AG08395 (cell line): ENCODE data around the gene APBA2.

Experiments
- DNase-seq: peaks from one replicate; pipeline ENCODE4 v3.0.0; 2012; ENCODE audit warnings: mixed read lengths, low spot score

Gene APBA2

DNA sequence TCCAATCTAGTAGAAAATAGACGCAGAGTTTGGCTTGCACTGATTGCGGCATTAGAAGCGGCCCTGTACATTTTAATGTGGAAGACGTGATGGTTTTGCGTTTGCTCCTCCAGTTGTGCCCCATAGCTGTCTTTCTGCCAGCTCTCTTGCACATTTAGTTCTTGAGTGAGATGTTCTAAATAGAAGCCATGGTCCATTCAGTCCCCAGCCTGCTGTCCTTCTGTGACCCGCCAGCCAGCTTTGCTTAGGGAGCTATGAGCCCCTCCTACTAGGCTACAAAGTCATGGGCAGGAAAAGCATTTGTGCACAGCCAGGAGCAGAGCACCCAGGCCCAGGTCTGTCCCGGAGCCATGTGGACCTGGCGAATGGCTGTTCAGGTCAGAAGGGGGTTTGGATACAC is 50.3 kb downstream of the APBA2 start:
- no peak for DNase-seq

GRCh38 chr15:28936481-28936881 is 50.7 kb downstream of the APBA2 start:
- DNase-seq: no peak

- DNase-seq: no peak
Measured at GRCh38 chr15:28937271-28937670, 51.5 kb downstream of the APBA2 start.

DNA sequence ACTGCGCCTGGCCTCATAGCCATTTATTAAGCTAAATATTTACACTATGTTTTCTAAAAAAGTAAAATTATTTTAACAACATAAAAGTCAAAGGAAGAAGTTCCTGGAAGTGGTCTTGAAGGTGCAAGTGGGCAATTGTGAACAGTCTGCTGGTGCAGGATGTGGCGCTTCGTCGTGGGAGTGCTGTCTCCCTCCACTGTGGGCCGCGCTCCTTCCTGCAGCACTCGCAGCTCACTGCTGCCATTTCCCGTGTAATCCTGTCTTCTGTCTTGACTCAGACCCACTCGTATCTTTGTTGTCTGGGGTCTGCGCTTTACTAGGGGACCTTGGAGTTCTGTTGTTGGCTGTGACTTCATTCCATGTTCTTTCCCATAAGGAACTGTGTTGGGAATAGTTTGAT is 56.3 kb downstream of the APBA2 start:
- no peak for DNase-seq

DNA sequence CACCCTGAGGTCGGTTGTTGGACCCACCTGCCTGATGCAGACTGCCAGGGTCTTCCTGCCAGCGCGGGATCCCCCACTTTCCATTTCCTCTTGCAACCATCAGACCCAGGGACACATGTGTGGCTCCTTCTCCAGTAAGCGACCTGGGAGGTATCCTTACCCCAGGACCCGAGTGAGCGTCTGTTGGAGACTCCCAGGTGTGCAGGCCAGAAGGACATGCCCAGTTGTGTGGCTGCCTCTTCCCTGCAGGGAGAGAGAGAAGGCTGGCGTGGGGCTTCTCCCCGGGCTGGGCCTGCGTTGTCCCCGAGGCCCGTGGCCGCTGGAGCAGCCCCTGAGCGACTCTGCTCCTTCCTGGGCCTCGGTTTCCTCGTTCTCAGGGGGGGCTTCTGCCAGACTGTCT is 56.8 kb downstream of the APBA2 start:
- DNase-seq: no peak

DNA sequence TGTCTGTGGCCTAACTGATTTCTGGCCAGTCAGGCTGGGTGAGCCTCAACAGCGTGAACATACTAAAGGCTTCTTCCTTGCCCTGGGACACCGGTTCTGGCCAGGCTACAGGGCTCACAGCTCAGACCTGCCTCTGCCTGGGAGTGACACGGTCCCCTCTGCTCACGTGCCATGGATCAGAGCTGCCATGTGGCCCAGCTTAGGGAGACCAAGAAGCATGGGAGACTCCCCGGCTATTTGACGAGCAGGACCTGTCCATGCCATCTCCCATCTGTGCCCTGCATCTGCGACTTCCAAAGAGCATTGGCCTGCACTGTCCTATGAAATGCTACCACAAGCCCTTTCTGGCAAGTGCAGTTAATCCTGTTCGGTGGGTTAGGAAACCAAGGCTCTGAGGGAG is 57.4 kb downstream of the APBA2 start:
- DNase-seq: no peak

- DNase-seq: no peak
Measured at GRCh38 chr15:28943611-28944230, 57.9 kb downstream of the APBA2 start.

DNA sequence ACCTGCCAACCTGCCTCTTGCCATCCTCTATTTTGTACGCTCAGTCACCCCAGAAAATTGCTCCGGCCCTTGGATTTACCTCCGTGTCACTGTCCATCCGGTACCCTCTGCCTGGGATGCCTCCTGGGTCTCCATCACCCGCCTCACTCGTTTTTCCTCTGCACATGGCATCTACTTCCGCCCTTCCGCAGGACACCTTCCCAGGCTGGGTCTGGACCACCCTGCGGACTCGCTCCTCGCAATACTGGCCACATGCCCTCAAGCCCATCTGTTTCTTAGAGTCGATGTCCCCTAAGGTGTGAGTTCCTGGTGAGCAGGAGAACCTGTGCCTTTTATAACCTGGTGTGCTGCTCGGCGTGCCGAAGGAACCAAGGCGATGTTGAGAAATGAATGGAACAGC is 58.5 kb downstream of the APBA2 start:
- no peak for DNase-seq

GRCh38 chr15:28944696-28945300 is 59.0 kb downstream of the APBA2 start:
- DNase-seq: no peak

DNA sequence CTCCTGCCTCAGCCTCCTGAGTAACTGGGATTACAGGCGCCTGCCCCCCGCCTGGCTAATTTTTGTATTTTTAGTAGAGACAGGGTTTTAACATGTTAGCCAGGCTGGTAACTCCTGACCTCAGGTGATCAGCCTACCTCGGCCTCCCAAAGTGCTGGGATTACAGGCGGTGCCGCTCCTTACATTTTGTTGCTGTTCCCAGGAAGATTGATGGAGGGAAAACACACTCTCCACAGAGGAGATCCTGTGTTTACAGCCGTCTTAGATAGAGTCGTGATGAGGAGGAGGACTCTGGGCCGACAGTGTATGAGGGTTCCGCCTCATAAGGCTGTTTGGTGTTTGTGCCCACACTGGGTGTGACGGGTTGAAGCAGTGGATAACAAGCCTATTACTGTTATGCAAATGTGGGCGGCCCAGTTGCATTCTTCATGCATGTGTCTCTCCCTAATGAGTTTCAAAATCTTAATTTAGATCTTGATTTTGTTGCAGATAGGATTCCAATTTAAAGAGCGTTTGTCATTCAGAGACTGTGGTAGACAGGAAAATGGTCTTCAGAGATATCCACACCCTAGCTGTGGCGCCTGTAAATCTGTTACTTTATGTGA is 60.0 kb downstream of the APBA2 start:
- DNase-seq: no peak

GRCh38 chr15:28946803-28947202 is 61.0 kb downstream of the APBA2 start:
- DNase-seq: no peak

DNA sequence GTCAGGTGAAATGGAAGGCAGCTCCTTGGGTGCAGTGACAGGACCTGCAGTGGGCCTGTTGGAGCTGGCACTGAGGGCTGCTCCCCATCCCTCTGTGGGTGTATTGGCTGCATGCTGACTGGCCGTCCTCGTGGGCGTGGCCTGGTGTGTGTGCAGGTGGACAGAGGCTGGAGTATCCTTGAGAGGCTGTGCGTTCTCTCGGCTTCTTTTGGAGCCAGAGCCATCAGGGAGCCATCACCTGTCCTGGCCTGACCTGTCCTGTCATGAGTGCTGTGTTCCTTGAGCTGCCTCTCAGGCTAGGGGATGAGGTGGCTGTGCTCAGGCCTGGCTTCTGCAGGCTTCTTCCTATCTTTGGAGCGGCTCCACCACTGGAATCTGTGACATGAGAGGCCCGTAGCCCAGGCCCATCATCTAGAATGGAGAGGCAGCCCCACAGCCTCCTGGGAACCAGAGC is 61.5 kb downstream of the APBA2 start:
- no peak for DNase-seq

DNA sequence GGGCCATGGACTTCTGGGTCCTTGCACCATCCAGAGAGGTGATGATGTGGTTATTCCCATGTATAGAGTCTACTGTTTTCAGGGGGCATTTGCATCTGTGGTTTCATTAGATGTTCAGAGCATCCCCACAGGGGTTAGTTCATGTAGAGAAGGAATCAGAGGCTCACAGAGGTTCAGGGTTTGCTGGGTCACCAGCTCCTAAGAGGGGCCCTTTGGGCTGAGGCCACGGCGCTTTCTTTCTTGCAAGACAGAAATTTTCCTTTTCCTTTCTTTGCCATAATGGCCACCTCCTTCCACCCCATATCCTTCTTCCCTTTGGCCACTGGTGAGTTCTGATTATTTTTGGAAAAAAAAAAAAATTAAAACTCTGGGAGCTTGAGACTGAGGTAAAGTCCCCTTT is 62.3 kb downstream of the APBA2 start:
- DNase-seq: no peak

GRCh38 chr15:28950916-28951315 is 65.1 kb downstream of the APBA2 start:
- DNase-seq: no peak

DNA sequence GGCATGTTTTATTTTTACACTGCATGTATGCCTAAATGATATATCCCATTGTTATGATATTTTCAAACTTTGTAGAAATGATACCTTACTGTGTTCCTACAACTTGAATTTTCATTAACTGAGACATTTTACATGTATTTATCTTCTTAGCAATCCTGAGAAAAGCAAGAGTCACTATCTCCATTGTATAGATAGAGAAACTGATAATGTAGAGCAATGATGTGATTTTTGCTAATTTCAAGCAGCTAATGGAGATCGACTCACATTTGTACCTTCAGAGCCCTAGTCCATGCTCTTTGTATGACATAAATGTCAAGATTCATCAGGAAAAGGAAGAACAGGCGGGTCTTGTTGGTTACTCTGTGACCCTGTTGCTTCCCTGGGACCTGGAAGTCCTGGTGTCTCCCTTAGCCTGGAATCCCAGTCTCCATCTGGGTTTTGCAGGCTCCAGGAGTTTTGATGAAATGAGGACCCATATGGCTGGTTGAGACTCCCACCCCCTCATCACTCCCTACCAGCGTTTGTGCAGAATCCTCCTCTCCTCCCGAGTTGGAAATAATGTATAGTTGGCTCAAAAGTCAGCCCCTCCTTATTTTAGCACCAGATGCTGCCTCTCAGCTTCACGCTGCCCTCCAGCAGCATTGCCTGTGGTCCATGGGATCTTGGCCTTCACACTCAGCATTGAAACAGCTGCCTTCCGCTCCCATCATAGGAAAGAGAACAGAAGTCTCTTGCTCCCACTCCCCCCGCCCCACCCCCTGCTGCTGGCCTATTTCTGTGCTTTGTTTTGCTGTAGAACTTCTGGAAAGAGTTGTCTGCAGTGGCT is 67.1 kb downstream of the APBA2 start:
- no peak for DNase-seq

GRCh38 chr15:28953573-28954195 is 67.9 kb downstream of the APBA2 start:
- DNase-seq: no peak

- DNase-seq: no peak
Measured at GRCh38 chr15:28954466-28955159, 68.8 kb downstream of the APBA2 start.

- no peak for DNase-seq
Measured at GRCh38 chr15:28955160-28955992, 69.6 kb downstream of the APBA2 start.

DNA sequence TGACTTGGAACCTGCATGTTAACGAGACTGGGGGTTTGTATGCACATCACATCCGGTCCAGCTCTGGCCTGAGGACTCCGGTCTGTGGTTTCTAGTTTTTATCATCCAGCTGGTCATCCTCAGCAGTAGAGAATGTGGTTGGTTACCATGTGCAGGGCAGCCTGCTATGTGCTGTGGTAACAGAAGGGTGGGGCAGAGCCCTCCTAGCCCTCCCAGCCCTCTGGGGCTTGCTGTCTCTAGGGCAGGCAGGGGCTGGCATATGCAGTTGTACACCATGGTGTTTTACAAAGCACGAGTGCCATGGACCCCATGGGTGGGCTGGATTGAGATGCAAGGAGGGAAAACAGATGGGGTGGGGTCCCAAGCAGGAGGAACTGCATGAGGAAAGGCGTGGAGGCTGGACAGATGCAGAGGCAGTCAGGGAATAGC is 70.2 kb downstream of the APBA2 start:
- DNase-seq: no peak

- DNase-seq: no peak
Measured at GRCh38 chr15:28956491-28956890, 70.7 kb downstream of the APBA2 start.
